ENCODE results near the gene TMEM245. TPM values are rescaled to one million over a fixed set of nuclear protein-coding genes. Genes with fewer than 3 reads are reported as not detected.

Gene TMEM245
- total and polyA plus RNA-seq, 2 donors (not counting 3 experiments of a cell fraction or from before 2014, with no cell fraction given) = 44.2 to 48.0 TPM

GRCh38 chr9:109110329-109111021 lies 9.3 kb downstream of the TMEM245 start:
- ChIA-PET CTCF (interaction anchor here (1.2 to 2.3 kb wide), 5 partner anchors 9 to 156 kb away, joined by 3 to 14 read pairs (median 5); partner anchors contain the start of gene TMEM245), POLR2A (interaction anchor here (0.9 to 2.0 kb wide), 4 partner anchors 9 to 13 kb away, joined by 3 to 8 read pairs (median 4); partner anchors contain the start of gene TMEM245)
- peak overlapping the region in 1 of 3 experiments; percentile 46 for H3K4me3 ChIP-seq (replicated peaks in 1 of 3; ENCODE audit: insufficient read depth in 1 of 3, low read depth in 1 of 3, low read length in 3 of 3)
- H3K9ac ChIP-seq (replicated peaks; ENCODE audit: extremely low read depth, insufficient read depth, low read length) = peak overlapping the region; percentile 74
- peaks cover 52% of the 10 kb centered on the region for H3K4me1 ChIP-seq (ENCODE audit: control insufficient read depth, extremely low read depth, insufficient read depth, low read length)
- H3K9me3 ChIP-seq (replicated peaks; ENCODE audit: control insufficient read depth, insufficient read depth, low read length) = no peaks in the 10 kb centered on the region
- FAIRE-seq (peak; percentile 79), DNase-seq (ENCODE audit: low read depth, low spot score) (peak; percentile 89)
- H4K20me1 ChIP-seq (replicated peaks; ENCODE audit: control insufficient read depth, extremely low read depth, insufficient read depth, low read length) = no peaks in the 10 kb centered on the region
- peaks cover 78% of the 10 kb centered on the region for H3K79me2 ChIP-seq (ENCODE audit: control insufficient read depth, insufficient read depth, low read length)
- H2AFZ ChIP-seq (ENCODE audit: low read depth, low read length) = no peak overlapping the region
- dilution Hi-C loops (cut with MboI; ENCODE audit: extremely low pct_ligation_motif_present, low sequenced_read_pairs) = no loop called here
- no peaks in the 10 kb centered on the region for H3K27me3 ChIP-seq (ENCODE audit: control insufficient read depth in 2 of 2, insufficient read depth in 2 of 2, low read length in 2 of 2)
- H3K9me1 ChIP-seq (replicated peaks; ENCODE audit: control insufficient read depth, extremely low read depth, insufficient read depth, low read length) = no peaks in the 10 kb centered on the region
- H3K27ac ChIP-seq (ENCODE audit: insufficient read depth, low read depth, low read length) = peak overlapping the region; percentile 77
- BruUV-seq (replicated peaks) = TSS peak; percentile 74
- TF ChIP-seq FOS (IDR thresholded peaks at IDR 0.05; ENCODE audit: borderline replicate concordance, insufficient read depth, low read length) (peak; percentile 81), CTCF (IDR thresholded peaks at IDR 0.05; ENCODE audit: extremely low read depth in 1 of 2, insufficient read depth in 1 of 2, low read depth in 1 of 2, low read length in 2 of 2) (no peak), EZH2 (IDR thresholded peaks at IDR 0.05; ENCODE audit: borderline replicate concordance, low read depth, low read length, severe bottlenecking) (no peak), GATA2 (IDR thresholded peaks at IDR 0.05; ENCODE audit: insufficient read depth, insufficient read length, low read depth, low read length) (no peak), JUN (IDR thresholded peaks at IDR 0.05; ENCODE audit: borderline replicate concordance, insufficient read depth, insufficient read length, low read depth) (peak; percentile 71)
- no peaks in the 10 kb centered on the region for H3K36me3 ChIP-seq (ENCODE audit: control insufficient read depth in 2 of 2, extremely low read depth in 1 of 2, insufficient read depth in 2 of 2, low read length in 2 of 2)
- H3K4me2 ChIP-seq (ENCODE audit: insufficient read depth, low read length) = peak overlapping the region; percentile 78
- intact Hi-C loops (cut with micrococcal nuclease) = loop anchor here (1.0 to 10.0 kb wide), 8 partner anchors 8 to 1626 kb away; partner anchors contain the start of genes ABITRAM, CTNNAL1, ELP1 and KLF4
